Loucy (cell line): ENCODE results near the gene HPGD.

Source experiments
- CTCF ChIP-seq: fragments of 200-600 bp; sonication (generic); conservative IDR thresholded peaks from 2 replicates; pipeline ENCODE4 v1.5.1; 2014; ENCODE audit warnings: mild to moderate bottlenecking, antibody characterized with exemption, low read length
- EZH2phosphoT487 ChIP-seq: fragments of 200-600 bp; IDR thresholded peaks from 2 replicates; pipeline ENCODE4 v1.6.1; 2018; ENCODE audit warnings: antibody characterized with exemption, mild to moderate bottlenecking, moderate library complexity, borderline replicate concordance

GRCh38 chr4:174540175-174540574 lies 17.9 kb upstream of the HPGD start:
- TF ChIP-seq CTCF (no peak), EZH2phosphoT487 (no peak)
